CD1c-positive myeloid dendritic cell (primary cell): ENCODE results near the gene LEMD2.

Experiments
- DNase-seq: peaks from one replicate; pipeline ENCODE4 v3.0.0-alpha.2; 2016; ENCODE audit errors: extremely low spot score

Gene LEMD2

GRCh38 chr6:33774774-33775173, 14.2 kb downstream of the LEMD2 start:
- DNase-seq: no peak

GRCh38 chr6:33772902-33773472, 15.9 kb downstream of the LEMD2 start:
- DNase-seq: no peak

- no peak for DNase-seq
Measured at GRCh38 chr6:33772082-33772830, 16.7 kb downstream of the LEMD2 start.

- DNase-seq: peak; percentile 74
Measured at GRCh38 chr6:33771146-33772081, 17.5 kb downstream of the LEMD2 start.

- DNase-seq: no peak
Measured at GRCh38 chr6:33770833-33771145, 18.1 kb downstream of the LEMD2 start.

- DNase-seq: no peak
Measured at GRCh38 chr6:33770124-33770832, 18.7 kb downstream of the LEMD2 start.

- no peak for DNase-seq
Measured at GRCh38 chr6:33769248-33769821, 19.6 kb downstream of the LEMD2 start.

GRCh38 chr6:33768644-33769120, 20.2 kb downstream of the LEMD2 start:
- DNase-seq: peak; percentile 76

- DNase-seq: no peak
Measured at GRCh38 chr6:33766921-33767907, 21.7 kb downstream of the LEMD2 start.

- DNase-seq: no peak
Measured at GRCh38 chr6:33765368-33765767, 23.6 kb downstream of the LEMD2 start.

- no peak for DNase-seq
Measured at GRCh38 chr6:33764036-33764435, 24.9 kb downstream of the LEMD2 start.

- DNase-seq: no peak
Measured at GRCh38 chr6:33763483-33763882, 25.4 kb downstream of the LEMD2 start.

GRCh38 chr6:33762713-33763112, 26.2 kb downstream of the LEMD2 start:
- no peak for DNase-seq

GRCh38 chr6:33761922-33762629, 26.9 kb downstream of the LEMD2 start:
- DNase-seq: peak; percentile 38

- DNase-seq: no peak
Measured at GRCh38 chr6:33761581-33761921, 27.4 kb downstream of the LEMD2 start.

GRCh38 chr6:33759887-33760629, 28.9 kb downstream of the LEMD2 start:
- DNase-seq: no peak

GRCh38 chr6:33758815-33759216, 30.1 kb downstream of the LEMD2 start:
- no peak for DNase-seq

GRCh38 chr6:33757906-33758305, 31.0 kb downstream of the LEMD2 start:
- no peak for DNase-seq

- no peak for DNase-seq
Measured at GRCh38 chr6:33757113-33757512, 31.8 kb downstream of the LEMD2 start.
